ENCODE results near the gene MRPL38. TPM values are rescaled to one million over a fixed set of nuclear protein-coding genes. Genes with fewer than 3 reads are reported as not detected.

MRPL38 gene
- total RNA-seq, 1 experiment from 2014 or later = 100 TPM

- peaks cover 8% of the 10 kb centered on the region for H3K36me3 ChIP-seq
- no peak overlapping the region for H3K4me3 ChIP-seq
- H3K9me3 ChIP-seq = no peaks in the 10 kb centered on the region
- no peaks in the 10 kb centered on the region for H3K27me3 ChIP-seq
- no peak for DNase-seq
Observed at GRCh38 chr17:75922963-75923874, 18.5 kb upstream of the MRPL38 start.

GRCh38 chr17:75922173-75922961, 17.7 kb upstream of the MRPL38 start:
- Histone ChIP-seq H3K9me3 (no peaks in the 10 kb centered on the region), H3K36me3 (peaks cover 6% of the 10 kb centered on the region), H3K27me3 (no peaks in the 10 kb centered on the region), H3K4me3 (no peak overlapping the region)
- DNase-seq = no peak

- Histone ChIP-seq H3K4me3 (no peak overlapping the region), H3K9me3 (no peaks in the 10 kb centered on the region), H3K27me3 (no peaks in the 10 kb centered on the region), H3K36me3 (peaks cover 8% of the 10 kb centered on the region; the same call in 1 of the 2 replicates)
- no peak for DNase-seq
Observed at GRCh38 chr17:75921596-75921995, 16.9 kb upstream of the MRPL38 start.

GRCh38 chr17:75920045-75920560, 15.4 kb upstream of the MRPL38 start:
- Histone ChIP-seq H3K27me3 (no peaks in the 10 kb centered on the region), H3K9me3 (no peaks in the 10 kb centered on the region), H3K4me3 (no peak overlapping the region), H3K36me3 (peaks cover 5% of the 10 kb centered on the region; the same call in 1 of the 2 replicates)
- DNase-seq = no peak

- no peak for DNase-seq
- Histone ChIP-seq H3K36me3 (peaks cover 5% of the 10 kb centered on the region; the same call in 1 of the 2 replicates), H3K27me3 (no peaks in the 10 kb centered on the region), H3K9me3 (no peaks in the 10 kb centered on the region), H3K4me3 (no peak overlapping the region)
Observed at GRCh38 chr17:75919611-75920010, 14.9 kb upstream of the MRPL38 start.

- DNase-seq = no peak
- Histone ChIP-seq H3K36me3 (peaks cover 10% of the 10 kb centered on the region; the same call in 1 of the 2 replicates), H3K9me3 (no peaks in the 10 kb centered on the region), H3K4me3 (no peak overlapping the region), H3K27me3 (no peaks in the 10 kb centered on the region)
Observed at GRCh38 chr17:75917917-75918445, 13.3 kb upstream of the MRPL38 start.

GRCh38 chr17:75917141-75917916, 12.6 kb upstream of the MRPL38 start:
- H3K9me3 ChIP-seq = no peaks in the 10 kb centered on the region
- H3K27me3 ChIP-seq = no peaks in the 10 kb centered on the region
- DNase-seq = no peak

GRCh38 chr17:75915268-75915667, 10.6 kb upstream of the MRPL38 start:
- Histone ChIP-seq H3K36me3 (peaks cover 10% of the 10 kb centered on the region; the same call in 1 of the 2 replicates), H3K27me3 (no peaks in the 10 kb centered on the region), H3K9me3 (no peaks in the 10 kb centered on the region), H3K4me3 (no peak overlapping the region)
- DNase-seq = no peak

More at GRCh38 chr17:75917141-75917916, 12.6 kb upstream of the MRPL38 start:
- H3K4me3 ChIP-seq = no peak overlapping the region
- H3K36me3 ChIP-seq = peaks cover 10% of the 10 kb centered on the region; the same call in 1 of the 2 replicates

- H3K9me3 ChIP-seq = no peaks in the 10 kb centered on the region
- peaks cover 10% of the 10 kb centered on the region; the same call in 1 of the 2 replicates for H3K36me3 ChIP-seq
- H3K27me3 ChIP-seq = no peaks in the 10 kb centered on the region
- no peak overlapping the region for H3K4me3 ChIP-seq
- DNase-seq = no peak
Observed at GRCh38 chr17:75914643-75915267, 10.1 kb upstream of the MRPL38 start.

GRCh38 chr17:75913537-75914210, 9.0 kb upstream of the MRPL38 start:
- no peak overlapping the region for H3K4me3 ChIP-seq
- H3K27me3 ChIP-seq = no peaks in the 10 kb centered on the region
- peaks cover 10% of the 10 kb centered on the region; the same call in 1 of the 2 replicates for H3K36me3 ChIP-seq
- H3K9me3 ChIP-seq = no peaks in the 10 kb centered on the region
- no peak for DNase-seq

GRCh38 chr17:75910699-75911098, 6.0 kb upstream of the MRPL38 start:
- no peak for DNase-seq
- H3K27me3 ChIP-seq = no peaks in the 10 kb centered on the region
- H3K4me3 ChIP-seq = no peak overlapping the region
- peaks cover 5% of the 10 kb centered on the region; the same call in 1 of the 2 replicates for H3K36me3 ChIP-seq
- H3K9me3 ChIP-seq = no peaks in the 10 kb centered on the region

- peak; percentile 33 for DNase-seq
- H3K27me3 ChIP-seq = no peaks in the 10 kb centered on the region
- no peaks in the 10 kb centered on the region for H3K9me3 ChIP-seq
- peaks cover 5% of the 10 kb centered on the region; the same call in 1 of the 2 replicates for H3K36me3 ChIP-seq
- H3K4me3 ChIP-seq = no peak overlapping the region
Observed at GRCh38 chr17:75909812-75910274, 5.2 kb upstream of the MRPL38 start.

GRCh38 chr17:75909051-75909811, 4.5 kb upstream of the MRPL38 start:
- Histone ChIP-seq H3K4me3 (no peak overlapping the region), H3K36me3 (peaks cover under 1% of the 10 kb centered on the region; the same call in 1 of the 2 replicates), H3K27me3 (no peaks in the 10 kb centered on the region), H3K9me3 (no peaks in the 10 kb centered on the region)
- DNase-seq = no peak

- peaks cover 3% of the 10 kb centered on the region for H3K36me3 ChIP-seq
- H3K4me3 ChIP-seq = no peak overlapping the region
- no peaks in the 10 kb centered on the region for H3K9me3 ChIP-seq
- no peak for DNase-seq
- no peaks in the 10 kb centered on the region for H3K27me3 ChIP-seq
Observed at GRCh38 chr17:75908201-75908600, 3.5 kb upstream of the MRPL38 start.
